Measurements from ENCODE around the gene PRRX2.

PRRX2 gene

GRCh38 chr9:129726322-129727160 is 61.1 kb downstream of the PRRX2 start:
- Histone ChIP-seq H3K4me1 (ENCODE audit: low read length) (no peaks in the 10 kb centered on the region), H3K9ac (ENCODE audit: low read length) (0 out of 2 replicates have a peak overlapping the region, but pooled peaks have one; percentile 7), H3K79me2 (ENCODE audit: low read length) (no peaks in the 10 kb centered on the region), H3K36me3 (replicated peaks; ENCODE audit: low read depth, low read length) (no peaks in the 10 kb centered on the region), H3K4me2 (ENCODE audit: low read length) (peak overlapping the region; percentile 89), H3K9me3 (ENCODE audit: insufficient read depth, low read length) (no peaks in the 10 kb centered on the region), H2AFZ (ENCODE audit: low read depth, low read length) (peak overlapping the region; percentile 90), H3K4me3 (ENCODE audit: low read length) (peak overlapping the region; percentile 70), H3K27me3 (ENCODE audit: low read depth, low read length) (peaks cover 5% of the 10 kb centered on the region; the same call in 1 of the 2 replicates), H4K20me1 (ENCODE audit: insufficient read depth, low read length) (no peaks in the 10 kb centered on the region), H3K27ac (ENCODE audit: low read length) (no peak overlapping the region)
- peak; percentile 94 for TF ChIP-seq CTCF (IDR thresholded peaks at IDR 0.05; ENCODE audit: low read depth, low read length)
- TF ChIP-seq EZH2phosphoT487 (IDR thresholded peaks at IDR 0.05; ENCODE audit: low read depth), result no peak

- Histone ChIP-seq H3K36me3 (replicated peaks; ENCODE audit: low read depth, low read length) (no peaks in the 10 kb centered on the region), H3K27ac (ENCODE audit: low read length) (no peak overlapping the region), H3K9me3 (ENCODE audit: insufficient read depth, low read length) (no peaks in the 10 kb centered on the region), H3K4me2 (ENCODE audit: low read length) (no peak overlapping the region), H4K20me1 (ENCODE audit: insufficient read depth, low read length) (no peaks in the 10 kb centered on the region), H3K27me3 (ENCODE audit: low read depth, low read length) (peaks cover 12% of the 10 kb centered on the region; the same call in 1 of the 2 replicates), H3K4me3 (ENCODE audit: low read length) (no peak overlapping the region), H2AFZ (ENCODE audit: low read depth, low read length) (no peak overlapping the region), H3K9ac (ENCODE audit: low read length) (no peak overlapping the region), H3K79me2 (ENCODE audit: low read length) (no peaks in the 10 kb centered on the region), H3K4me1 (ENCODE audit: low read length) (no peaks in the 10 kb centered on the region)
- TF ChIP-seq CTCF (IDR thresholded peaks at IDR 0.05; ENCODE audit: low read depth, low read length) (no peak), EZH2phosphoT487 (IDR thresholded peaks at IDR 0.05; ENCODE audit: low read depth) (no peak)
Observed at GRCh38 chr9:129728744-129729143, 63.3 kb downstream of the PRRX2 start.

GRCh38 chr9:129731477-129732085 is 66.1 kb downstream of the PRRX2 start:
- TF ChIP-seq EZH2phosphoT487 (IDR thresholded peaks at IDR 0.05; ENCODE audit: low read depth), result no peak
- no peak for TF ChIP-seq CTCF (IDR thresholded peaks at IDR 0.05; ENCODE audit: low read depth, low read length)
- no peaks in the 10 kb centered on the region for H3K36me3 ChIP-seq (replicated peaks; ENCODE audit: low read depth, low read length)
- no peaks in the 10 kb centered on the region for H3K4me1 ChIP-seq (ENCODE audit: low read length)
- H3K27me3 ChIP-seq (ENCODE audit: low read depth, low read length), result peaks cover 12% of the 10 kb centered on the region; the same call in 1 of the 2 replicates
- H3K4me2 ChIP-seq (ENCODE audit: low read length), result no peak overlapping the region
- H2AFZ ChIP-seq (ENCODE audit: low read depth, low read length), result no peak overlapping the region
- no peak overlapping the region for H3K27ac ChIP-seq (ENCODE audit: low read length)
- no peaks in the 10 kb centered on the region for H4K20me1 ChIP-seq (ENCODE audit: insufficient read depth, low read length)
- H3K79me2 ChIP-seq (ENCODE audit: low read length), result no peaks in the 10 kb centered on the region
- no peaks in the 10 kb centered on the region for H3K9me3 ChIP-seq (ENCODE audit: insufficient read depth, low read length)
- no peak overlapping the region for H3K4me3 ChIP-seq (ENCODE audit: low read length)
- H3K9ac ChIP-seq (ENCODE audit: low read length), result no peak overlapping the region

GRCh38 chr9:129732100-129732499 is 66.7 kb downstream of the PRRX2 start:
- Histone ChIP-seq H3K9me3 (ENCODE audit: insufficient read depth, low read length) (no peaks in the 10 kb centered on the region), H3K79me2 (ENCODE audit: low read length) (no peaks in the 10 kb centered on the region), H3K4me2 (ENCODE audit: low read length) (no peak overlapping the region), H3K4me1 (ENCODE audit: low read length) (peaks cover 3% of the 10 kb centered on the region), H3K9ac (ENCODE audit: low read length) (no peak overlapping the region), H2AFZ (ENCODE audit: low read depth, low read length) (no peak overlapping the region), H4K20me1 (ENCODE audit: insufficient read depth, low read length) (no peaks in the 10 kb centered on the region), H3K27me3 (ENCODE audit: low read depth, low read length) (peaks cover 12% of the 10 kb centered on the region; the same call in 1 of the 2 replicates), H3K27ac (ENCODE audit: low read length) (no peak overlapping the region), H3K36me3 (replicated peaks; ENCODE audit: low read depth, low read length) (no peaks in the 10 kb centered on the region), H3K4me3 (ENCODE audit: low read length) (no peak overlapping the region)
- TF ChIP-seq CTCF (IDR thresholded peaks at IDR 0.05; ENCODE audit: low read depth, low read length) (no peak), EZH2phosphoT487 (IDR thresholded peaks at IDR 0.05; ENCODE audit: low read depth) (no peak)
